ENCODE results near the gene SNX14.
"Not testable (repeated sequence)": the region's sequence is repeated elsewhere in the genome, so short reads cannot be mapped to it uniquely, and the experiment has no call there.

SNX14 gene

GRCh38 chr6:85574932-85575598, 18.6 kb downstream of the SNX14 start:
- in situ Hi-C loops (cut with MboI; ENCODE audit: low pct_unique_long_range_greater_than_20kb, low sequenced_read_pairs, unreplicated experiment) = no loop called here
- no peak for TF ChIP-seq CTCF (IDR thresholded peaks at IDR 0.05; ENCODE audit: extremely low read depth, insufficient read depth, missing control alignments)
- no peak for DNase-seq (ENCODE audit: low spot score)

- DNase-seq (ENCODE audit: low spot score) = no peak
- in situ Hi-C loops (cut with MboI; ENCODE audit: low pct_unique_long_range_greater_than_20kb, low sequenced_read_pairs, unreplicated experiment) = no loop called here
- TF ChIP-seq CTCF (IDR thresholded peaks at IDR 0.05; ENCODE audit: extremely low read depth, insufficient read depth, missing control alignments) = no peak
These were observed 24.3 kb downstream of the SNX14 start for GRCh38 chr6:85569323-85569722.

GRCh38 chr6:85568411-85568810, 25.2 kb downstream of the SNX14 start:
- DNase-seq (ENCODE audit: low spot score) = no peak
- TF ChIP-seq CTCF (IDR thresholded peaks at IDR 0.05; ENCODE audit: extremely low read depth, insufficient read depth, missing control alignments) = no peak
- in situ Hi-C loops (cut with MboI; ENCODE audit: low pct_unique_long_range_greater_than_20kb, low sequenced_read_pairs, unreplicated experiment) = no loop called here

DNA sequence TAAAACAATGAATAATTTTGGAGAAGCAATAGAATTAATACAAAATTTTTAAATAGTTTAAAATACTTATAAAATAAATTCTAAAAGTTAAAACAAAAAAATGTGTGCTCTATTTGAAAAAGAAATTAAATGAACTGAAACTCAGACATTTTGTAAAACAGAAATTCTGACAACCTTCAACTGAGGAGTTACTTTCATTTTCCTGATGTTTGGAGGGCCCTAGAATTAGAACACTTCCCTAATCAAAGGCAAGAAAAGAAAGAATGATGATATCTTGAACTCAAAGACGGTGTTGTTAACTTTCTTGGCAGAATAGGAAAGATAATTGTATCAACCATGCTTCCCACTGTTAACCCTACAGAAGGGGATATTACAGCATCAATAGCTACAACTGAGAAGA, 27.9 kb downstream of the SNX14 start:
- no peak for DNase-seq (ENCODE audit: low spot score)
- in situ Hi-C loops (cut with MboI; ENCODE audit: low pct_unique_long_range_greater_than_20kb, low sequenced_read_pairs, unreplicated experiment) = no loop called here
- no peak for TF ChIP-seq CTCF (IDR thresholded peaks at IDR 0.05; ENCODE audit: extremely low read depth, insufficient read depth, missing control alignments)

DNA sequence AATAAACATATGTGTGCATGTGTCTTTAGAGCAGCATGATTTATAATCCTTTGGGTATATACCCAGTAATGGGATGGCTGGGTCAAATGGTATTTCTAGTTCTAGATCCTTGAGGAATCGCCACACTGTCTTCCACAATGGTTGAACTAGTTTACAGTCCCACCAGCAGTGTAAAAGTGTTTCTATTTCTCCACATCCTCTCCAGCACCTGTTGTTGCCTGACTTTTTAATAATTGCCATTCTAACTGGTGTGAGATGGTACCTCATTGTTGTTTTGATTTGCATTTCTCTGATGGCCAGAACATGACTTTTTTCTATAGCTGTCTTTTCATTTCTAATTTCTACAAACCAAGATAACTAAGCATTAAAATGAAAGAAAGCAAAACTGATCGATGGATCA, 29.4 kb downstream of the SNX14 start:
- DNase-seq (ENCODE audit: low spot score); in situ Hi-C loops (cut with MboI; ENCODE audit: low pct_unique_long_range_greater_than_20kb, low sequenced_read_pairs, unreplicated experiment): not testable (repeated sequence)

- no peak for DNase-seq (ENCODE audit: low spot score)
- no peak for TF ChIP-seq CTCF (IDR thresholded peaks at IDR 0.05; ENCODE audit: extremely low read depth, insufficient read depth, missing control alignments)
- in situ Hi-C loops (cut with MboI; ENCODE audit: low pct_unique_long_range_greater_than_20kb, low sequenced_read_pairs, unreplicated experiment) = no loop called here
These were observed 31.8 kb downstream of the SNX14 start for GRCh38 chr6:85561750-85562357.

GRCh38 chr6:85556992-85557668, 36.5 kb downstream of the SNX14 start:
- in situ Hi-C loops (cut with MboI; ENCODE audit: low pct_unique_long_range_greater_than_20kb, low sequenced_read_pairs, unreplicated experiment) = no loop called here
- no peak for DNase-seq (ENCODE audit: low spot score)
- TF ChIP-seq CTCF (IDR thresholded peaks at IDR 0.05; ENCODE audit: extremely low read depth, insufficient read depth, missing control alignments) = no peak

Measured in GM13977 (cell line).